H9 (cell line): ENCODE measurements around the gene CFAP77. TPM values are rescaled to one million over a fixed set of nuclear protein-coding genes. Genes with fewer than 3 reads are reported as not detected.

Source experiments
- DNase-seq: peaks from one replicate; pipeline ENCODE4 v3.0.0-alpha.2; 2017
- H2AFZ ChIP-seq: one replicate; pipeline ENCODE4 v1.6.1; 2013; ENCODE audit warnings: mild to moderate bottlenecking, low read length, control low read depth, moderate library complexity
- H2AK5ac ChIP-seq: 2 replicates; pipeline ENCODE4 v1.6.1; 2013; ENCODE audit warnings: low read length, control low read depth, mixed read lengths; ENCODE audit not compliant: insufficient read length
- H2BK120ac ChIP-seq: one replicate; pipeline ENCODE4 v1.6.1; 2013; ENCODE audit warnings: low read depth, mild to moderate bottlenecking, low read length, control low read depth, inconsistent platforms; ENCODE audit not compliant: poor library complexity, severe bottlenecking
- H2BK12ac ChIP-seq: 2 replicates; pipeline ENCODE4 v1.6.1; 2013; ENCODE audit warnings: low read length, control low read depth, mixed read lengths, low read depth; ENCODE audit not compliant: insufficient read length
- H2BK15ac ChIP-seq: 2 replicates; pipeline ENCODE4 v1.6.1; 2013; ENCODE audit warnings: low read depth, low read length, control low read depth
- H2BK20ac ChIP-seq: one replicate; pipeline ENCODE4 v1.6.1; 2013; ENCODE audit warnings: low read depth, mild to moderate bottlenecking, low read length, control low read depth, inconsistent platforms; ENCODE audit not compliant: poor library complexity, severe bottlenecking
- H2BK5ac ChIP-seq: 2 replicates; pipeline ENCODE4 v1.6.1; 2013; ENCODE audit warnings: low read length, control low read depth, mixed read lengths; ENCODE audit not compliant: insufficient read length
- H3K14ac ChIP-seq: 2 replicates; pipeline ENCODE4 v1.6.1; 2013; ENCODE audit warnings: low read length, control low read depth; ENCODE audit not compliant: insufficient read depth
- H3K18ac ChIP-seq: 2 replicates; pipeline ENCODE4 v1.6.1; 2013; ENCODE audit warnings: low read depth, mild to moderate bottlenecking, mixed read lengths, low read length, control low read depth; ENCODE audit not compliant: insufficient read length
- H3K23ac ChIP-seq: 2 replicates; pipeline ENCODE4 v1.6.1; 2013; ENCODE audit warnings: low read length, control low read depth, mixed read lengths, low read depth; ENCODE audit not compliant: insufficient read length
- H3K23me2 ChIP-seq: 2 replicates; pipeline ENCODE4 v1.6.1; 2013; ENCODE audit warnings: low read depth, mild to moderate bottlenecking, mixed read lengths, low read length, control low read depth; ENCODE audit not compliant: insufficient read length, poor library complexity, severe bottlenecking
- H3K27ac ChIP-seq: 2 replicates; pipeline ENCODE4 v1.5.1; 2013; ENCODE audit warnings: low read length, control low read depth, mixed read lengths, low read depth; ENCODE audit not compliant: insufficient read length
- H3K27me3 ChIP-seq: 2 replicates; pipeline ENCODE4 v1.6.1; 2013; ENCODE audit warnings: low read length, control low read depth, inconsistent platforms; ENCODE audit not compliant: insufficient read depth
- H3K4ac ChIP-seq: 2 replicates; pipeline ENCODE4 v1.6.1; 2013; ENCODE audit warnings: low read depth, mild to moderate bottlenecking, control low read depth, inconsistent platforms, low read length, moderate library complexity
- H3K4me1 ChIP-seq: 2 replicates; pipeline ENCODE4 v1.6.1; 2013; ENCODE audit warnings: low read length, control low read depth, inconsistent platforms; ENCODE audit not compliant: insufficient read depth
- H3K4me2 ChIP-seq: 2 replicates; pipeline ENCODE4 v1.6.1; 2013; ENCODE audit warnings: low read length, control low read depth, mixed read lengths; ENCODE audit not compliant: insufficient read length, insufficient read depth
- H3K56ac ChIP-seq: 2 replicates; pipeline ENCODE4 v1.6.1; 2013; ENCODE audit warnings: low read depth, mild to moderate bottlenecking, mixed read lengths, low read length, control low read depth; ENCODE audit not compliant: insufficient read length
- H3K79me1 ChIP-seq: 2 replicates; pipeline ENCODE4 v1.6.1; 2013; ENCODE audit warnings: low read depth, mild to moderate bottlenecking, moderate library complexity, low read length, control low read depth, inconsistent platforms; ENCODE audit not compliant: insufficient read depth, poor library complexity, severe bottlenecking
- H3K79me2 ChIP-seq: 2 replicates; pipeline ENCODE4 v1.6.1; 2013; ENCODE audit warnings: low read length, control low read depth, inconsistent platforms; ENCODE audit not compliant: insufficient read depth
- H3K9ac ChIP-seq: 2 replicates; pipeline ENCODE4 v1.6.1; 2013; ENCODE audit warnings: low read length, control low read depth, mixed read lengths; ENCODE audit not compliant: insufficient read length; ENCODE audit errors: extremely low read depth
- H3K9me3 ChIP-seq: one replicate; pipeline ENCODE4 v1.6.1; 2013; ENCODE audit warnings: low read depth, low read length, inconsistent platforms; ENCODE audit not compliant: control insufficient read depth
- H3T11ph ChIP-seq: one replicate; pipeline ENCODE4 v1.6.1; 2013; ENCODE audit warnings: mild to moderate bottlenecking, low read length, control low read depth, inconsistent platforms
- H4K20me1 ChIP-seq: one replicate; pipeline ENCODE4 v1.6.1; 2013; ENCODE audit not compliant: control insufficient read depth, insufficient read length, insufficient read depth
- H4K5ac ChIP-seq: 2 replicates; pipeline ENCODE4 v1.6.1; 2013; ENCODE audit warnings: low read depth, mild to moderate bottlenecking, mixed read lengths, low read length, control low read depth; ENCODE audit not compliant: insufficient read length
- H4K8ac ChIP-seq: replicated peaks from 2 replicates; pipeline ENCODE4 v1.6.1; 2013; ENCODE audit warnings: low read length, control low read depth, mixed read lengths, low read depth; ENCODE audit not compliant: insufficient read length
- H4K91ac ChIP-seq: 2 replicates; pipeline ENCODE4 v1.6.1; 2013; ENCODE audit warnings: low read depth, mild to moderate bottlenecking, moderate library complexity, mixed read lengths, low read length, control low read depth; ENCODE audit not compliant: insufficient read length
- H3K27ac Mint-ChIP-seq, 3 experiments: 2 replicates in 2 of 3; 3 replicates in 1 of 3; pipeline ENCODE4 v1.8.0; 2020 to 2021; ENCODE audit warnings: mixed read lengths in 3 of 3, mild to moderate bottlenecking in 1 of 3, moderate library complexity in 1 of 3
- H3K27me3 Mint-ChIP-seq: 2 replicates; pipeline ENCODE4 v1.8.0; 2021; ENCODE audit warnings: low read depth, mild to moderate bottlenecking, moderate library complexity, mixed read lengths
- H3K36me3 Mint-ChIP-seq, 3 experiments: 2 replicates in 2 of 3; 3 replicates in 1 of 3; pipeline ENCODE4 v1.8.0; 2020 to 2021; ENCODE audit warnings: low read depth in 3 of 3, mixed read lengths in 3 of 3; ENCODE audit not compliant: insufficient read depth in 1 of 3
- H3K4me1 Mint-ChIP-seq, 2 experiments: 2 replicates each; pipeline ENCODE4 v1.8.0; 2020; ENCODE audit warnings: mixed read lengths in 2 of 2
- H3K4me3 Mint-ChIP-seq, 2 experiments: 2 replicates in 1 of 2; 3 replicates in 1 of 2; pipeline ENCODE4 v1.8.0; 2020 to 2021; ENCODE audit warnings: mild to moderate bottlenecking in 2 of 2, mixed read lengths in 2 of 2, moderate library complexity in 1 of 2
- H3K9me3 Mint-ChIP-seq, 2 experiments: 2 replicates in 1 of 2; 3 replicates in 1 of 2; pipeline ENCODE4 v1.8.0; 2020; ENCODE audit warnings: mild to moderate bottlenecking in 2 of 2, mixed read lengths in 2 of 2, moderate library complexity in 1 of 2
- CTCF ChIP-seq: fragments of 200-600 bp; sonication (generic); conservative IDR thresholded peaks from 3 replicates; pipeline ENCODE4 v1.8.0; 2021; ENCODE audit warnings: antibody characterized with exemption, mild to moderate bottlenecking
- WGBS: extraction: QIAGEN DNeasy Blood & Tissue Kit; methylation state at CpG from one replicate; pipeline ENCODE4 v1.1.7; 2013; ENCODE audit warnings: missing lambda C conversion rate, low lambda C conversion rate, mixed read lengths; ENCODE audit not compliant: insufficient read length; ENCODE audit errors: extremely low coverage; 5-methylcytosine and 5-hydroxymethylcytosine counted together
- total RNA-seq: library from RNA; stranded (reverse); gene quantifications from 2 replicates; pipeline ENCODE4 v1.2.1, GENCODE V29; 2021

The CFAP77 gene
- total RNA-seq, 1 experiment from 2014 or later = 0.72 TPM

DNA sequence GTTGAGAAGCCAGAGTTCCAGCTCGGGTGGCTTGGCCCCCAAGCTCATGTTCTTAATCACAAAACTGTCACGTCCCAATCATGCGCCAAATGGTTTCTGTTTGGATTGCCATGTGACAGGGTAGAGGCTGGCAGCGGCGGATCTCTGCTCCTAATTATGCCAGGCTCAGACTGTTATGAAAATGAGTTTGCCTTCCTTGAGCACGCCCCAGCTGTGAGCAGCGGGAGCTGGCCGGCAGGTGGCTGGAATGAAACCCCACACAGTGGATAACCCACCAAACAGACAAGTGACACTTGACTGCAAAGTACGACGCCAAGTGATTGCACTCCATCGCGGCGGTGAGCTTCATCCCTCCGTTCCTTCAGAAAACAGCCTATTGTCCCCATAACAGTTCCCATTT lies 75.4 kb downstream of the CFAP77 start:
- Histone ChIP-seq H4K8ac (no peak overlapping the region), H3K4me1 (no peaks in the 10 kb centered on the region; the same call in 1 of the 2 replicates), H3K79me2 (no peaks in the 10 kb centered on the region), H2AFZ (no peak overlapping the region), H2BK20ac (no peak overlapping the region), H3K4ac (no peak overlapping the region), H3K4me2 (no peak overlapping the region), H2BK15ac (no peak overlapping the region), H4K91ac (no peak overlapping the region), H3K14ac (no peak overlapping the region), H3K18ac (no peak overlapping the region), H3K56ac (no peak overlapping the region), H3K9ac (no peak overlapping the region), H3K23me2 (no peaks in the 10 kb centered on the region), H3K9me3 (no peaks in the 10 kb centered on the region), H3K23ac (no peak overlapping the region), H3K79me1 (no peaks in the 10 kb centered on the region), H3K27me3 (no peaks in the 10 kb centered on the region), H4K20me1 (no peaks in the 10 kb centered on the region), H3T11ph (no peak overlapping the region), H4K5ac (no peak overlapping the region), H2BK5ac (no peak overlapping the region), H3K27ac (no peak overlapping the region), H2BK12ac (no peak overlapping the region), H2AK5ac (no peak overlapping the region), H2BK120ac (no peak overlapping the region)
- DNase-seq = no peak
- no CpG with 5 or more reads among the region's 14 CpGs for WGBS
- no peak overlapping the region; a peak in 1 of 7 replicates for H3K27ac Mint-ChIP-seq
- no peak overlapping the region for H3K4me3 Mint-ChIP-seq
- H3K27me3 Mint-ChIP-seq = peaks cover 5% of the 10 kb centered on the region
- no peaks in the 10 kb centered on the region; a peak in 1 of 5 replicates for H3K9me3 Mint-ChIP-seq
- no peaks in the 10 kb centered on the region for H3K36me3 Mint-ChIP-seq
- TF ChIP-seq CTCF = no peak
- peaks cover 14 to 34% of the 10 kb centered on the region in 2 experiments for H3K4me1 Mint-ChIP-seq
